ENCODE measurements around the gene GUCA1A. TPM values are rescaled to one million over a fixed set of nuclear protein-coding genes. Genes with fewer than 3 reads are reported as not detected.
"Not testable (repeated sequence)": the region's sequence is repeated elsewhere in the genome, so short reads cannot be mapped to it uniquely, and the experiment has no call there.

Gene GUCA1A
- total RNA-seq, 1 experiment from 2014 or later = not detected

- DNase-seq (ENCODE audit: low spot score) = no peak
Measured at GRCh38 chr6:42142118-42142835, 30.9 kb upstream of the GUCA1A start, which contains the start of gene C6orf132. C6orf132 (minus strand) TSS chr6:42142620; CDS start chr6:42142444, 176 bp downstream.

GRCh38 chr6:42147138-42147562, 26.0 kb upstream of the GUCA1A start:
- peak; percentile 33 for DNase-seq (ENCODE audit: low spot score)

- DNase-seq (ENCODE audit: low spot score) = no peak
Measured at GRCh38 chr6:42148058-42148457, 25.1 kb upstream of the GUCA1A start.

GRCh38 chr6:42150254-42150653, 22.9 kb upstream of the GUCA1A start:
- DNase-seq (ENCODE audit: low spot score) = no peak

- no peak for DNase-seq (ENCODE audit: low spot score)
Measured at GRCh38 chr6:42152024-42152423, 21.1 kb upstream of the GUCA1A start.

- not testable (repeated sequence) for DNase-seq (ENCODE audit: low spot score)
Measured at GRCh38 chr6:42152528-42153213, 20.5 kb upstream of the GUCA1A start.

- no peak for DNase-seq (ENCODE audit: low spot score)
Measured at GRCh38 chr6:42153921-42154320, 19.2 kb upstream of the GUCA1A start.

- DNase-seq (ENCODE audit: low spot score) = no peak
Measured at GRCh38 chr6:42154461-42155209, 18.5 kb upstream of the GUCA1A start.

- no peak for DNase-seq (ENCODE audit: low spot score)
Measured at GRCh38 chr6:42155293-42155692, 17.9 kb upstream of the GUCA1A start.

- no peak for DNase-seq (ENCODE audit: low spot score)
Measured at GRCh38 chr6:42156638-42157037, 16.5 kb upstream of the GUCA1A start.

GRCh38 chr6:42158011-42158410, 15.2 kb upstream of the GUCA1A start:
- DNase-seq (ENCODE audit: low spot score) = peak; percentile 13

- DNase-seq (ENCODE audit: low spot score) = no peak
Measured at GRCh38 chr6:42158631-42159030, 14.5 kb upstream of the GUCA1A start.

- no peak for DNase-seq (ENCODE audit: low spot score)
Measured at GRCh38 chr6:42159431-42160024, 13.6 kb upstream of the GUCA1A start.

- DNase-seq (ENCODE audit: low spot score) = no peak
Measured at GRCh38 chr6:42162384-42162783, 10.8 kb upstream of the GUCA1A start.

- DNase-seq (ENCODE audit: low spot score) = no peak
Measured at GRCh38 chr6:42162812-42163211, 10.4 kb upstream of the GUCA1A start.

- DNase-seq (ENCODE audit: low spot score) = no peak
Measured at GRCh38 chr6:42163981-42164380, 9.2 kb upstream of the GUCA1A start.

GRCh38 chr6:42165016-42165415, 8.1 kb upstream of the GUCA1A start:
- no peak for DNase-seq (ENCODE audit: low spot score)

- DNase-seq (ENCODE audit: low spot score) = peak; percentile 73
Measured at GRCh38 chr6:42166444-42167141, 6.6 kb upstream of the GUCA1A start.

GRCh38 chr6:42168650-42169049, 4.5 kb upstream of the GUCA1A start:
- no peak for DNase-seq (ENCODE audit: low spot score)

GRCh38 chr6:42169780-42170179, 3.4 kb upstream of the GUCA1A start:
- DNase-seq (ENCODE audit: low spot score) = not testable (repeated sequence)

- DNase-seq (ENCODE audit: low spot score) = no peak
Measured at GRCh38 chr6:42171813-42172581, 1.2 kb upstream of the GUCA1A start.

Data from A172 (cell line).